ENCODE results near the gene LIM2.
"Not testable (repeated sequence)": the region's sequence is repeated elsewhere in the genome, so short reads cannot be mapped to it uniquely, and the experiment has no call there.

The LIM2 gene

DNA sequence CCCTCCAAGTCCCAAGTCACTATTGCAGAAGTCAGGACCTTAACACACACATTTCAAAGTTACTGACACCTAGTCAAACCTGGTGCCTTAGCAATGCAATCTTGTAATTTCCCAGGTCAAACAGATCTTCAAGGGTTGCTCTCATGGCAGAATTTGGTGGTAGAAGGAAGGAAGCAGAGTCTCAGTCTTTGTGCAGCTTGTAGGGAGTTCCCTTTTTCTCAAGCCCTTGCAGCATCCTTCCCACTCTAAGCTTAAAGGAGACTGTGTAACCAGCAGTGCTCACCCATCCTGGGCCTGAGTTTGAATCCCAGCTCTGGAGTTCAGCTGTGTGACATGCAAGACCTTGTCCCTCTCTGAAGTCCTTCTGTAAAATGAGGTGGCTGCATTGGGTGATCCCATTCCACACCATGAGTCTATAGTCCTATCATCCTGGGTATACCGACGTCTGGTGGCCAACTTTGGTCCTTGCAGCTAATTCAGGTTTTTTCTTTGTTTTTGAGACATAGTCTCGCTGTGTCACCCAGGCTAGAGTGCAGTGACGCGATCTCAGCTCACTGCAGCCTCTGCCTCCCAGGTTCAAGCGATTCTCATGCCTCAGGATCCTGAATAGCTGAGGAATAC is 19.8 kb upstream of the LIM2 start:
- no peak overlapping the region for H3K27ac Mint-ChIP-seq
- H3K4me1 Mint-ChIP-seq: peaks cover 6% of the 10 kb centered on the region
- no peak overlapping the region for H3K4me3 Mint-ChIP-seq
- peaks cover 0 to 8% of the 10 kb centered on the region in 2 donors for H3K9me3 Mint-ChIP-seq
- DNase-seq (peak in 1 of 2 donors; percentile 25), ATAC-seq (peak; percentile 74)
- H3K27me3 Mint-ChIP-seq: peaks cover 20% of the 10 kb centered on the region

DNA sequence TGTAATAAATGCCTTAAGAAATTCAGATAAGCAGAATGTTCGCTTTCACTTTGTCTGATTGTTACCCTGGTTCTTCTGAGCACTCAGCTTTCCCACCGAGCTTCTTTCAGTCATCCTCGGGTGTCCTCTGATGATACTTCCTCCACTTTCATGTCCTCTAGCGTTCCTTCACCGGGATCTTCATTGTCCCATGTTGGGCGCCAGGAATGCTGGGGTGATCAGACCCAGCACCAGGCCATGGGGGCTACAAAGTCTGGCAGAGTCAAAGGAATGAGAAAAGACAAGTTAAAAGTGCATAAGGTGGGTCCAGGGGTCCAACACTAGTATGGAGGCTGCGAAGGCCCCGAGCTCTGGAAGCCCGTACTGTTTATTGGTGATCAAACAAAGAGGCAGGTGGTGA is 14.3 kb upstream of the LIM2 start:
- ATAC-seq: no peak
- Mint-ChIP-seq H3K9me3 (peaks cover 8 to 20% of the 10 kb centered on the region in 2 donors), H3K4me1 (peaks cover 18% of the 10 kb centered on the region), H3K4me3 (no peak overlapping the region), H3K27me3 (peaks cover 12% of the 10 kb centered on the region), H3K27ac (no peak overlapping the region)
- DNase-seq: no peak

DNA sequence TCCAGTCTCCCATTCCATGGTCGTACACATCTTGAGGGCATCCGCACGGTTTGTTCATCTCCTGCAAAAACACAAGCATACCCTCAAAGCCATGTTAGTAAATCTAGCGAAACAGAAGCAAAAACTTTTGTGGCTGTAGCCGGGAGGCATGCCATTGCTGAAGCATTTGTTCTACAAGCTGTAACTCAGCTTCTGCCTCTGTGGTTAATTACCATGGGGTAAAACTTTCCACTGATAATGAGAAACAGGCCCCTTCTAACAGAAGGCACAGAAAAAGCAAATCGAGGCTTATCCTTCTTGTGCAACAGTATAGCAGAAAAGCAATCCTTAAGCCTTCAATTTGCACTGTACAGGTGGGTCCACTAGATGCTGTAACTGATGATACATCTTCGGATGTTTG is 12.2 kb upstream of the LIM2 start:
- not testable (repeated sequence) for H3K27me3 Mint-ChIP-seq, DNase-seq, ATAC-seq, H3K4me3 Mint-ChIP-seq, H3K27ac Mint-ChIP-seq
- H3K4me1 Mint-ChIP-seq: peaks cover 33% of the 10 kb centered on the region
- peaks cover 8 to 20% of the 10 kb centered on the region in 2 donors for H3K9me3 Mint-ChIP-seq

DNA sequence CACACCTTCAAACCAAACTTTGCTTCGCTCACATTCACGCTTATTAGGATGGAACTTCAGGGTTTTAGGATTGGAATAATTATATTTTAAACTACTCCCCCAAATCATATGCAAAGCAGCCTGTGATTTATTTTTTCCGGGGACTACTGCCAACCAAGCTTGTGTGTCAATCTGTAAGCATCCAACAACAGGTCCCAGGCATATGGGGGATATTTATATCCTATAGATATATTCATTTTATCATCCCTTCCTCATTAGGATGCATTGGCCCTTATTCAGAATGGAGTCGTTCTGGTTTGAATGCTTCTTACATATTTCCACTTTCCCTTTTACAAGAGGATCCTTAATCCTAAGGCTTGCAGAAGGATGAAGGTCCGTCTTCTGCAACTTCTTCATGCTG is 11.5 kb upstream of the LIM2 start:
- DNase-seq (no peak), ATAC-seq (no peak)
- Mint-ChIP-seq H3K4me1 (peaks cover 40% of the 10 kb centered on the region), H3K27me3 (no peaks in the 10 kb centered on the region), H3K9me3 (peaks cover 8 to 20% of the 10 kb centered on the region in 2 donors), H3K4me3 (no peak overlapping the region), H3K27ac (no peak overlapping the region)

DNA sequence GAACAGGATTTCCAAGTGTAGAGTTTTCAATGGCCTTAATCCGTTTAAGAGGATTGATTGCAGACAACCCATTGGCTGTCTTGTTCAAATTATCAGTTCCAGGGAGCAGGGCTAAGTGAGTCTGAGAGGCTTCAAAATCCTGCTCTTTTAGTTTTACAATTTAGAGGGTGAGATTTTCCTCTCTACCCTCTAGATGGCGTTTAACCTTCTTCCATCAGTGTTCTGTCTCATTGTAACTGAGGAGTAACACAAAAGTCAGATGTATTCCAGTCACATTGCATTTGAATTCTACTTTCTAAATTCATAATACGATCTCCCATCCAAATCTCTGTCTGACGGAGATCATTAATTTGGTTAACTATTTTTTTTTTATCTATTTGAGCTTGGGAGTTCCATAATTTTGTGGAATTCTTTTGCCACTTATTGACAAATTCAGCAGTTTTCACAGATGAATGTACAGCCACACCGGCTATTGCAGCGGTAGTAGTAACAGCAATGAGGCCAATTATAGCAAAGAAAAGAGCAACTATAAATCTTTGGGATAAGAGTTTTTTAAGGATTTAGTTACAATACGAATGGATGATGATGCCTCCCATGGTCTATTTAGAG is 10.4 kb upstream of the LIM2 start:
- DNase-seq (no peak), ATAC-seq (no peak)
- peaks cover 48% of the 10 kb centered on the region for H3K4me1 Mint-ChIP-seq
- peaks cover 8 to 18% of the 10 kb centered on the region in 2 donors for H3K9me3 Mint-ChIP-seq
- no peaks in the 10 kb centered on the region for H3K27me3 Mint-ChIP-seq
- H3K27ac Mint-ChIP-seq: no peak overlapping the region
- H3K4me3 Mint-ChIP-seq: no peak overlapping the region

DNA sequence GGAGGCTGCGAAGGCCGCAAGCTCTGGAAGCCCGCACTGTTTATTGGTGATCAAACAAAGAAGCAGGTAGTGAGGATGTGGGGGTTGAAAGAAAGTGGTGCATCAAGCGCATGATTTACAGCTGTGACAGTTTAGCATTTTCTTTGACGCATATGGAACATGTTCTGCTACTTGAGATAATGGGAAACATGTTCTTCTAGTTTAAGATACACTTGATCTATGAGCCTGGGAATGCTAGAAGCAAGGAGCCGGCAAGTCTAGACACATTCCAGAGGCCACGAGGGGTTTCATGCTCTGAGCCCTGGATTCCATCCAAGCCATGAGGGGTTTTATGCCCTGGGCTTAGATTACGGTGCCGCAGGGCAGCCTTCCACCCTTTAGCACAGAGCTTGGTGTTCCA is 9.7 kb upstream of the LIM2 start:
- not testable (repeated sequence) for ATAC-seq, DNase-seq, H3K4me3 Mint-ChIP-seq, H3K27me3 Mint-ChIP-seq, H3K27ac Mint-ChIP-seq
- Mint-ChIP-seq H3K4me1 (peaks cover 55% of the 10 kb centered on the region), H3K9me3 (peaks cover 8 to 11% of the 10 kb centered on the region in 2 donors)

DNA sequence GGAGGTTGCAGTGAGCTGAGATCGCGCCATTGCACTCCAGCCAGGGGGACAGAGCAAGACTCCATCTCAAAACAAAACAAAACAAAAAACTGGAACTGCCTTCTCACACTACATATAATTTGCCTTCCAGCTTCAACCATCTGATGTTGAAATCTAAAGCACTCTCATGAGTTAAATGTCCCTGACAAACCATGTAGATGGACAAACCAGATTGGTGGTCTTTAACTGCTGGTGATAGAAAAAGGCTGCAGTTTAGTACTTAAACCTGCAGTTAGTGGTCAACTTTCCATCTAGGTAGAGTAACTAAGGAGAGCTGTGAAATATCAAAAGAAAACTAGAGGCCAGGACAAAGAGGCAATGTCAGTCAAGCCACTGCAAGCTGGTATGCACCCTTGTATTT is 8.4 kb upstream of the LIM2 start:
- Mint-ChIP-seq H3K27me3 (peaks cover 4% of the 10 kb centered on the region), H3K9me3 (no peaks in the 10 kb centered on the region), H3K27ac (no peak overlapping the region), H3K4me3 (peak overlapping the region; percentile 19 to 47), H3K4me1 (peaks cover 62% of the 10 kb centered on the region)
- ATAC-seq (no peak), DNase-seq (no peak)

DNA sequence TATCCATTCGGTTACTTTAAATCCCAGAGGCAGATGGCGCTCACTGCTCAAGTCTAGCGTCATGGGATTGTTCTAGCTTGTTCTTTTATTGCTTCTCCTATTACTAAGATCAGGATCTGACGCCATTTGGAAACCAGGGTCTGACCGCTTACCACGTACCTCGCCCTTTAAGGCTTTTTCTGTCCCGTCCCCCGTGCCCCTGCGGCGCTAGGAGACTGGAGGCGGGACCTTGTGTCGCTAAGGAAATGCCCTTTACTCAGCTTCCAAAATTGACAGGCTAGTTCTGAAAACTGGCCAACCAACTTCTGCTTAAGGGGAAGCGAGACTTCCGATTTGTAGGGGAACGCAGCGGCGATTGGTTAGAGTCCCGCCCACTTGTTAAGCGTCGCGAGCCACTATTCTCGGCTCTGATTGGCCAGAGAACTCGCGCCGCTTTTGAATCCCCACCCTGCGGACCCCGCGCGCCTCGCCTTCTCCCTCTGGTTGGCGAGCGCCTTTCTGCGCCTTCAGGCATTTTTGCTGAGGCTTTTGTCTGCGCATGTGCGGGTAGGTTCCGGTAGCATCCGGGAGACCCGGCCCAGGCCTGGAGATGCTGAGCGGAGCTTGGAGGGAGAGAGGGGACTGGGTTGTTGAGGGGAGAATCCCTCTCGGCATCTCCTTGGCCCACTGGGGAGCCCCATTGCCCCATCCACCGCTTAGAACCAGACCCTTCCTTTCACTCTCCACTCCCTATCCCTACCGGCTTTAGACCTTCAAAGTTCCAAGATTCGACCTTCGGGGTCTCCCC is 6.5 kb upstream of the LIM2 start:
- peaks cover 64% of the 10 kb centered on the region for H3K4me1 Mint-ChIP-seq
- H3K4me3 Mint-ChIP-seq: peak overlapping the region; percentile 97 to 99
- no peaks in the 10 kb centered on the region for H3K9me3 Mint-ChIP-seq
- peak; percentile 91 for ATAC-seq
- peak overlapping the region; percentile 96 to 98 for H3K27ac Mint-ChIP-seq
- peaks cover 7% of the 10 kb centered on the region for H3K27me3 Mint-ChIP-seq
- DNase-seq: peak; percentile 94 to 98

DNA sequence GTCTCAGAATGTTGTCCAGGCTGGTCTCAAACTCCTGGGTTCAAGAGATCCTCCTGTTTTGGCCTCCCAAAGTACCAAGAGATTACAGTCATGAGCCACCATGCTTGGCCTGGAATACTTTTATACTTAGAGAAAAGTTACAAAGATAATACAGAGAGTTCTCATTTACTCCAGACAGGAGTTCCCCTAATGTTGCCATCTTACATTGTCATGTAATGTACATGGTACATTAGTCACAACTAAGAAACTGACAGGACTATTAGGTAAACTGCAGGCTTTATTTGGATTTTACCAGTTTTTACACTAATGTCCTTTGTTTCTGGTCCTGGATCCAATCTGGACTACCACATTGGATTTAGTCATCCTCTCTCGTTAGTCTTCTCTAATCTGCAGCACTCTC is 4.9 kb upstream of the LIM2 start:
- Mint-ChIP-seq H3K4me3 (peak overlapping the region; percentile 41 to 56), H3K4me1 (peaks cover 67% of the 10 kb centered on the region), H3K27ac (peak overlapping the region; percentile 54 to 79), H3K9me3 (no peaks in the 10 kb centered on the region), H3K27me3 (peaks cover 7% of the 10 kb centered on the region)
- no peak for ATAC-seq
- no peak for DNase-seq

DNA sequence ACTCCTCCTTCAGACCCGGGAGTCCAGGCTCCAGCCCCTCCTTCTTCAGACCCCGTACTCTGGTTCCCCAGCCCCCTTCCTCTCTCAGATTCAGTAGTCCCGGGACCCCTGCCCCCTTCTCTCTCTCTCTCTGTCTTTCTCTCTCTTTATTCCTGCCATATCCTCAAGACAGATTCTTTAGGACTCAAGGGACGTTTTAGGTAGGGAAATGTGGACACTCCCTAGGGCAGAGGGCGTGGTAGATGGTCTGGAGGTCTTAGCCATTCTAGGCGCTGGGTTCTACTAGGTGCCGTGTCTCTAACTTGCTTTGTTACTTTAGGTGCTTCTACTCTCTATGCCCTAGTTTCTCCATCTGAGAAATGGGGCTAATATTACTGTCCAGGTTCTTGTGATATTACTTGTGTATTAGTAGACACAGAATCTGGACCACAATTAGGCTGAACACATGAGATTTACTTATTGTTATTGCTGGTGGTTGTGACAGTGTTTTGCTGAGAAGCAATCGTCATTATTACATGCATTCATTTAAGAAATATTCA is 3.4 kb upstream of the LIM2 start:
- H3K4me3 Mint-ChIP-seq: peak overlapping the region; percentile 54 to 57
- DNase-seq (no peak), ATAC-seq (no peak)
- peak overlapping the region; percentile 93 to 95 for H3K27ac Mint-ChIP-seq
- no peaks in the 10 kb centered on the region for H3K9me3 Mint-ChIP-seq
- H3K27me3 Mint-ChIP-seq: peaks cover 7% of the 10 kb centered on the region
- peaks cover 74% of the 10 kb centered on the region for H3K4me1 Mint-ChIP-seq

DNA sequence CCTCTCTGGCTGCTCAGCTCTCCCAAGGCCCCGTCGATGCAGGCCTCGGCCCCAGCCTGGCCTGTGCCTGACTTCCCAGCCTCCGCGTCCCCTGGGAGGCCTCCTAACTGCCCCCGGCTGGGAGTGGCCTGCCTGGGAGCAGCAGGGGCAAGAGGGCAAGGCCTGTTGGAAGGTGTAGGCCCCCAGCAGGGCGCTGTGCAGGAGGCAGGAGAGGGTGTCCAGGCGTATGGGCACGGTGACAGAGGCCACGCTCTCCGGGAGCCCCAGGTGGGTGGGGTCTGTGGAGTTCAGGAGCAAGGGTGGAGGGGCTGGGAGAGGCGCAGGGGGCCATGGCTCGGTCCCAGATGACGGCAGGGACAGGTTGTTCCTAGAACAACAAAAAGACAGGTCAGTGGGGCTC is 1.4 kb upstream of the LIM2 start:
- no peaks in the 10 kb centered on the region for H3K9me3 Mint-ChIP-seq
- ATAC-seq (no peak), DNase-seq (no peak)
- peaks cover 7% of the 10 kb centered on the region for H3K27me3 Mint-ChIP-seq
- H3K4me1 Mint-ChIP-seq: peaks cover 54% of the 10 kb centered on the region
- no peak overlapping the region for H3K27ac Mint-ChIP-seq
- no peak overlapping the region for H3K4me3 Mint-ChIP-seq

DNA sequence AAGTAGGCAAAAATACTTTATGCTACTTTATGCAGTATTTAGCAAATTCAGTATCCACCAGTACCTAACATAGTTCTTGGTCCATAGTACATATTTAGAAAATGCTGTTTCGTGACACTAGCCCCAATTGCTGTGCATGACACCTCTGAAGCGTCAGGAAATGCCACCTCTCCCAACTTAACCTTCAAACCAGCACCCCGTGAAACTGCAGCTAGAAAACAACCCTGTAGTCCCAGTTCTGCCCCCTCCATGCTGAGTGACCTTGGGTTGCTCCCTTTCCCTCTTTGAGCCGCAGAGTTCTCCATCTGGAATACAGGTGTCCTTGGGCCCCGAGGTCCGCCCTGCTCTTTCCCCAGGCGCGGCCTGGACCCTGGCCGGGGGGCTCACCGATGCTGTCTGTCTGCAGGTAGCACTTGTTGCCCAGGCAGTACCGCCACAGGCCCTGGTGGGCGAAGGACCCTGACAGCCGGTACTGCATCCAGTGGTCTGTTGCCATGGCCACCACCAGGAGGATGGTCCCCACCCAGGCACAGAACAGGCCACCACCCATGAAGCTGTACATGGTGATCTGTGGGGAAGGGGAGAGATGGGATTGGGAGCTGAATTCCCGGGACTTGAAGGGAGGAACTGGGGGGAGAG is 773 bp downstream of the LIM2 start:
- Mint-ChIP-seq H3K4me1 (peaks cover 39% of the 10 kb centered on the region), H3K27me3 (peaks cover 7% of the 10 kb centered on the region), H3K27ac (no peak overlapping the region), H3K9me3 (no peaks in the 10 kb centered on the region), H3K4me3 (no peak overlapping the region)
- DNase-seq (no peak), ATAC-seq (peak; percentile 28)

DNA sequence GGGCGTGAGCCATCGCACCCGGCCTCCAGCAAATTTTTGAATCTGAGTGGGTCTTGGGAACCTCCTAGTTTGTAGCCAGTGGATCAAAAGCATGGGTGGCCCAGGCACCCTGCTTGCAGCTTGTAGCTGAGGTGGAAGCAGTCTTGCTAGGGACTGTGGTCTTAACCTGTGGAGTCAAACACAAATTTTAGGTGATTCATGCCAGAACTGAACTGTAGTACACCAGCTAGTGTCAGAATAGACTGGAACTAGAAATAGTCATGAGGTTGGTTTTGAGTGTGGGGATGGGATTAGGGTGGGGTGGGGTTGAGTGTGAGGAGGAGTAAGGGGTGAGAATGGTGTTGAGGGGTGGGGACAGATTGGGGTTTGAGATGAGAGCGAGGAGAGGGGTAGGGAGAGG is 5.8 kb downstream of the LIM2 start:
- ATAC-seq: no peak
- no peaks in the 10 kb centered on the region for H3K27me3 Mint-ChIP-seq

DNA sequence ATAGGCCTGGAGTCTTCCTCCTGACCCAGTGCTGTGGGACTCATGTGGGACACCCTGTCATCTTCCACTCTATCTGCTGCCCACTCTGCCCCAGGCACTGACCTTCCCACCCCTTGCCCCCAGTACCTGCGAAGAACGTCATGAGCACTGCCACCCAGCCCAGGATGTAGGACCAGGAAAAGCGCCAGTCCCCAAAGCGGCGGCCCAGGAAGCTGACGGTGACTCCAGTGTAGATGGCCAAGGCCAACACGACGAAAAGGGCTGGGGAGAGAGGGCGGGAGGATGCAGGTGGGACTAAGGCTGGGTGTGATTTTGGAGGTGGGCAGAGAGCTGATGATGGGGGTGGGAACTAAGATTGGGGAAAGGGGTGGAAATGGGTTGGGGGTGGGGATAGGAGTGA is 7.4 kb downstream of the LIM2 start:
- ATAC-seq: no peak
- no peak for DNase-seq
- Mint-ChIP-seq H3K4me3 (no peak overlapping the region), H3K9me3 (peaks cover 0 to 15% of the 10 kb centered on the region in 2 donors), H3K4me1 (peaks cover 36% of the 10 kb centered on the region), H3K27me3 (no peaks in the 10 kb centered on the region), H3K27ac (peak overlapping the region in 1 of 2 donors; percentile 87)

More for the DNA sequence above, 5.8 kb downstream of the LIM2 start:
- Mint-ChIP-seq H3K4me3 (no peak overlapping the region), H3K27ac (no peak overlapping the region), H3K4me1 (peaks cover 23% of the 10 kb centered on the region), H3K9me3 (peaks cover 0 to 15% of the 10 kb centered on the region in 2 donors)
- DNase-seq: no peak

DNA sequence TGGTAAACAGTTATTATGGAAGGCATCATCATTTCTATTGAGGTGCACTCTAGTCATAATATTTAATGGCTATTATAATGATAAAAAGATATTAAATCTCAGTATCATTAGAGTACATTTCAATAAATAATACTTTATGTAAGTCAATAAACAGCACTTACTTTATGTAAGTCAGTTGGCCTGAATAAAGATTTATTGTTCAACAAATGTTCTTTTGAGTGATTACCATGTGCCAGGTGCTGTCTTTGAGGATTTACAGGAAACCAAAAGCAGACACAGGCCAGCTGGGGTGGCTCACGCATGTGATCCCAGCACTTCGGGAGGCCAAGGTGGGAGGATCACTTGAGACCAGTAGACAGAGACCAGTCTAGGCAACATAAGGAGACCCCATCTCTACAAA is 10.4 kb downstream of the LIM2 start:
- no peak overlapping the region for H3K4me3 Mint-ChIP-seq
- peaks cover 66% of the 10 kb centered on the region for H3K4me1 Mint-ChIP-seq
- ATAC-seq (no peak), DNase-seq (no peak)
- peaks cover 5 to 23% of the 10 kb centered on the region in 2 donors for H3K9me3 Mint-ChIP-seq
- no peak overlapping the region for H3K27ac Mint-ChIP-seq
- no peaks in the 10 kb centered on the region for H3K27me3 Mint-ChIP-seq

Data from stimulated activated naive CD8-positive, alpha-beta T cell treated with anti-CD3 and anti-CD28 coated beads, Interleukin-15, amount 100 ng/mL, for 72 hours (primary cell).